Naive thymus-derived CD4-positive, alpha-beta T cell (primary cell): ENCODE measurements around the gene ZNF32. TPM values are rescaled to one million over a fixed set of nuclear protein-coding genes. Genes with fewer than 3 reads are reported as not detected.
"Not testable (repeated sequence)": the region's sequence is repeated elsewhere in the genome, so short reads cannot be mapped to it uniquely, and the experiment has no call there.

Experiments used
- ATAC-seq: fragments of 150-1000 bp; cut with Tn5 transposase; 2 replicates; pipeline ENCODE4 v1.10.0; 2021; ENCODE audit warnings: mild to moderate bottlenecking, moderate library complexity
- CTCF ChIA-PET: fragments of 350-600 bp; sonication (Branson Sonifier 250); formaldehyde crosslinking; loops from one replicate; lab custom pipeline; 2021; ENCODE audit warnings: antibody characterized with exemption; lab: Charles Lee
- POLR2A ChIA-PET: fragments of 350-600 bp; sonication (Branson Sonifier 250); formaldehyde crosslinking; loops from one replicate; lab custom pipeline; 2021; ENCODE audit warnings: antibody characterized with exemption, inconsistent platforms; lab: Charles Lee
- DNase-seq, 9 donors: peaks; one replicate each; pipeline versions ENCODE4 v3.0.0 to v3.0.0-alpha.2; 2020 to 2022; ENCODE audit warnings: mixed read lengths in 1 of 9
- H3K27ac ChIP-seq: one replicate; pipeline ENCODE4 v1.7.0; 2013; ENCODE audit warnings: mild to moderate bottlenecking, low read depth, low read length, moderate library complexity
- H3K27me3 ChIP-seq, 2 donors: one replicate each; pipeline ENCODE4 v1.7.0; 2013; ENCODE audit warnings: low read length in 2 of 2, mild to moderate bottlenecking in 2 of 2, moderate library complexity in 2 of 2; ENCODE audit not compliant: control insufficient read depth in 2 of 2, insufficient read depth in 2 of 2
- H3K36me3 ChIP-seq, 3 experiments: 1 replicate in 2 of 3; 2 replicates in 1 of 3; pipeline ENCODE4 v1.7.0; 2013; ENCODE audit warnings: low read length in 3 of 3, mild to moderate bottlenecking in 3 of 3, moderate library complexity in 1 of 3; ENCODE audit not compliant: insufficient read depth in 3 of 3, control insufficient read depth in 2 of 3
- H3K4me1 ChIP-seq, 2 donors: one replicate each; pipeline ENCODE4 v1.7.0; 2013; ENCODE audit warnings: low read length in 2 of 2, mild to moderate bottlenecking in 2 of 2, moderate library complexity in 1 of 2; ENCODE audit not compliant: control insufficient read depth in 2 of 2, insufficient read depth in 2 of 2
- H3K4me3 ChIP-seq: 2 replicates; pipeline ENCODE4 v1.7.0; 2013; ENCODE audit warnings: mild to moderate bottlenecking, low read length
- H3K9me3 ChIP-seq, 3 experiments: 1 replicate in 2 of 3; 2 replicates in 1 of 3; pipeline ENCODE4 v1.7.0; 2013; ENCODE audit warnings: low read length in 3 of 3; ENCODE audit not compliant: control insufficient read depth in 2 of 3
- H3K27ac Mint-ChIP-seq, 9 donors: one replicate each; pipeline ENCODE4 v1.8.0; 2020 to 2022; ENCODE audit warnings: mixed read lengths in 9 of 9, mild to moderate bottlenecking in 8 of 9, moderate library complexity in 5 of 9, inconsistent platforms in 2 of 9
- H3K27me3 Mint-ChIP-seq, 5 donors: one replicate each; pipeline ENCODE4 v1.8.0; 2021 to 2022; ENCODE audit warnings: mixed read lengths in 5 of 5, mild to moderate bottlenecking in 1 of 5
- H3K36me3 Mint-ChIP-seq, 5 donors: one replicate each; pipeline ENCODE4 v1.8.0; 2020 to 2022; ENCODE audit warnings: mixed read lengths in 5 of 5, mild to moderate bottlenecking in 3 of 5, inconsistent platforms in 1 of 5
- H3K4me1 Mint-ChIP-seq, 7 donors: one replicate each; pipeline ENCODE4 v1.8.0; 2020 to 2022; ENCODE audit warnings: mixed read lengths in 7 of 7, mild to moderate bottlenecking in 3 of 7, inconsistent platforms in 1 of 7
- H3K4me3 Mint-ChIP-seq, 10 donors: one replicate each; pipeline ENCODE4 v1.8.0; 2020 to 2022; ENCODE audit warnings: mild to moderate bottlenecking in 10 of 10, mixed read lengths in 10 of 10, moderate library complexity in 6 of 10, inconsistent platforms in 2 of 10
- H3K9me3 Mint-ChIP-seq, 11 donors: one replicate each; pipeline ENCODE4 v1.8.0; 2020 to 2022; ENCODE audit warnings: mixed read lengths in 11 of 11, mild to moderate bottlenecking in 4 of 11, inconsistent platforms in 1 of 11, moderate library complexity in 1 of 11
- intact Hi-C, 2 donors: fragments of 100-400 bp; cut with micrococcal nuclease; formaldehyde crosslinking; loops; one replicate each; pipeline ENCODE4 v1.15.1; 2023
- polyA plus RNA-seq, 2 donors: library from polyadenylated mRNA; unstranded; fragments of 300-500 nt; fragmentation: Illumina TruSeq; gene quantifications; one replicate each; pipeline ENCODE4 v1.2.3, GENCODE V29; 2021
- total RNA-seq, 6 experiments: library from RNA in 5 of 6; stranded (reverse) in 5 of 6; gene quantifications; 1 replicate in 5 of 6; 2 replicates in 1 of 6; pipeline ENCODE4 v1.2.3 and lab custom pipeline; 2021 to 2026

Gene ZNF32
- total and polyA plus RNA-seq, 7 experiments from 2014 or later = 19.3 to 98.8 (median 44.4) TPM

GRCh38 chr10:43635816-43636215 lies 12.9 kb downstream of the ZNF32 start:
- peaks cover 0 to 12% (median 0%) of the 10 kb centered on the region in 3 experiments for H3K9me3 ChIP-seq
- CTCF ChIA-PET, POLR2A ChIA-PET, H3K36me3 ChIP-seq, H3K4me1 ChIP-seq, DNase-seq, H3K27ac ChIP-seq, intact Hi-C loops, H3K27me3 ChIP-seq, H3K4me1 Mint-ChIP-seq, H3K4me3 Mint-ChIP-seq, ATAC-seq, H3K4me3 ChIP-seq, H3K27me3 Mint-ChIP-seq: not testable (repeated sequence)
- Mint-ChIP-seq H3K27ac (peak overlapping the region in 1 of 9 donors; percentile 12), H3K9me3 (peaks cover 8 to 76% (median 35%) of the 10 kb centered on the region in 11 donors), H3K36me3 (peaks cover 0 to 30% (median 6%) of the 10 kb centered on the region in 5 donors)

DNA sequence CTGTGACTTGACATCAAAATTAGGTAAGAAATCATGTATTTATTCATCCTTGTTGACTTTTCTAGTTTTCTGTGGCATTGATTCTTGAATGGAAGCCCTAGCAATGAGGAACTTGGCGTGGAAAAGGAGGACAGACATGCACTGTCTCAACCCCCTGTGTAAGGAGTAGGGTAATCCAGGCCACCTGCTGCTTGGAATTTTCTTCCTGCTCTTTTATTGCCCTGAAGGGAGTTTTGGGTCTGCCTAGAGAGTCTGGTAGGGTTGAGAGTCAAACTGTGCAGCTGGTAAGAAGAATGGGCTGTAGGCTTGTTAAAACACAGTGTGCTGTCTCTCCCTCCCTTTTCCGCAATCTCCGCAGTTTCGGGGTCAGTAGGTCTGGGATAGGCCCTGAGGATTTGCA lies 19.7 kb downstream of the ZNF32 start:
- DNase-seq (no peak), ATAC-seq (no peak)
- Mint-ChIP-seq H3K9me3 (peaks cover 2 to 26% (median 8%) of the 10 kb centered on the region in 11 donors), H3K36me3 (peaks cover 0 to 10% (median 3%) of the 10 kb centered on the region in 5 donors), H3K27me3 (no peaks in the 10 kb centered on the region), H3K4me1 (peaks cover 0 to 2% (median 0%) of the 10 kb centered on the region in 7 donors), H3K27ac (no peak overlapping the region), H3K4me3 (no peak overlapping the region)
- Histone ChIP-seq H3K27me3 (no peaks in the 10 kb centered on the region), H3K9me3 (no peaks in the 10 kb centered on the region), H3K27ac (no peak overlapping the region), H3K36me3 (no peaks in the 10 kb centered on the region), H3K4me1 (no peaks in the 10 kb centered on the region), H3K4me3 (no peak overlapping the region)
- POLR2A ChIA-PET = no interaction called here
- CTCF ChIA-PET = no interaction called here
- intact Hi-C loops = no loop called here

- no peak overlapping the region for H3K4me3 Mint-ChIP-seq
- H3K4me1 ChIP-seq = no peaks in the 10 kb centered on the region
- no peak overlapping the region for H3K27ac Mint-ChIP-seq
- no peak overlapping the region for H3K27ac ChIP-seq
- peaks cover 0 to 8% (median 6%) of the 10 kb centered on the region in 5 donors for H3K36me3 Mint-ChIP-seq
- H3K27me3 ChIP-seq = no peaks in the 10 kb centered on the region
- no peaks in the 10 kb centered on the region for H3K27me3 Mint-ChIP-seq
- intact Hi-C loops = no loop called here
- CTCF ChIA-PET = no interaction called here
- no peaks in the 10 kb centered on the region for H3K9me3 ChIP-seq
- no peak for DNase-seq
- no peak for ATAC-seq
- POLR2A ChIA-PET = no interaction called here
- H3K4me3 ChIP-seq = no peak overlapping the region
- H3K9me3 Mint-ChIP-seq = peaks cover 0 to 30% (median 6%) of the 10 kb centered on the region in 11 donors
- H3K36me3 ChIP-seq = no peaks in the 10 kb centered on the region
- peaks cover 0 to 12% (median 8%) of the 10 kb centered on the region in 7 donors for H3K4me1 Mint-ChIP-seq
These were observed 20.7 kb downstream of the ZNF32 start for GRCh38 chr10:43627942-43628341.

DNA sequence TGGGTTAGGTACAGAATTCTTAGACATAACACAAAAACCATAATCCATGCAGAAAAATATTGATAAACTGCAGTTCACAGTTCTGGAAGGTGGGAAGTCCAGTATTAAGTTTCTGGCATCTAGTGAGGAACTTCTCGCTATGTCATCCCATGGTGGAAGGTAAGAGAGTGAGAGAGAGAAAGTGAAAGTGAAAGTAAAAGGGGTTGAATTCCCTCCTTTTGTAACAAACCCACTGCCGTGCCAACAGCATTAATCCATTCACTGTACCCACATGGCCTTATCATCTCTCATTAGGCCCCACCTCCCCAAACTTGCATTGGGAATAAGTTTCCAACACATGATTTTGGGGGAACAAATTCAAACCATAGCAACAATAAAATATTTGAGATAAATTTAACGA lies 25.3 kb downstream of the ZNF32 start:
- H3K4me1 Mint-ChIP-seq = peaks cover 0 to 28% (median 18%) of the 10 kb centered on the region in 7 donors
- DNase-seq = peak in 5 of 9 donors; percentile 21 to 45 (median 34)
- peaks cover 0 to 12% (median 0%) of the 10 kb centered on the region in 3 experiments for H3K9me3 ChIP-seq
- intact Hi-C loops = loop anchor here in 1 of 2 donors (1.0 kb wide), 1 partner anchor 17 kb away; the partner anchor contains the start of gene ZNF485
- no peaks in the 10 kb centered on the region for H3K36me3 ChIP-seq
- H3K27ac ChIP-seq = peak overlapping the region; percentile 34
- H3K9me3 Mint-ChIP-seq = peaks cover 0 to 48% (median 17%) of the 10 kb centered on the region in 11 donors
- H3K27me3 ChIP-seq = no peaks in the 10 kb centered on the region
- peaks cover 0 to 18% (median 16%) of the 10 kb centered on the region in 5 donors for H3K36me3 Mint-ChIP-seq
- peak overlapping the region; percentile 36 for H3K4me3 ChIP-seq
- peak; percentile 40 for ATAC-seq
- H3K4me3 Mint-ChIP-seq = peak overlapping the region; percentile 67 to 95 (median 79)
- POLR2A ChIA-PET = interaction anchor here (1.2 kb wide), 1 partner anchor 25 kb away, joined by 3 read pairs; the partner anchor contains the start of gene ZNF32
- H3K27me3 Mint-ChIP-seq = no peaks in the 10 kb centered on the region
- H3K27ac Mint-ChIP-seq = peak overlapping the region; percentile 45 to 91 (median 81)
- CTCF ChIA-PET = interaction anchor here (1.4 kb wide), 1 partner anchor 66 kb away, joined by 3 read pairs; no protein-coding TSS in a partner anchor
- no peaks in the 10 kb centered on the region for H3K4me1 ChIP-seq

GRCh38 chr10:43622038-43622437 lies 26.6 kb downstream of the ZNF32 start:
- no peaks in the 10 kb centered on the region for H3K27me3 ChIP-seq
- POLR2A ChIA-PET = interaction anchor here (1.2 kb wide), 2 partner anchors 16 to 27 kb away, joined by 3 to 4 read pairs; partner anchors contain the start of genes ZNF32 and ZNF485
- H3K4me3 ChIP-seq = no peak overlapping the region
- peak overlapping the region in 2 of 9 donors; percentile 9 to 87 for H3K27ac Mint-ChIP-seq
- intact Hi-C loops = no loop called here
- H3K4me1 Mint-ChIP-seq = peaks cover 0 to 28% (median 18%) of the 10 kb centered on the region in 7 donors
- H3K27me3 Mint-ChIP-seq = no peaks in the 10 kb centered on the region
- no peak overlapping the region for H3K27ac ChIP-seq
- peak overlapping the region in 8 of 10 donors; percentile 16 to 95 (median 78) for H3K4me3 Mint-ChIP-seq
- H3K36me3 Mint-ChIP-seq = peaks cover 0 to 22% (median 19%) of the 10 kb centered on the region in 5 donors
- H3K9me3 ChIP-seq = peaks cover 0 to 14% (median under 1%) of the 10 kb centered on the region in 3 experiments
- H3K9me3 Mint-ChIP-seq = peaks cover 0 to 59% (median 23%) of the 10 kb centered on the region in 11 donors
- H3K36me3 ChIP-seq = no peaks in the 10 kb centered on the region
- CTCF ChIA-PET = interaction anchor here (0.6 kb wide), 1 partner anchor 51 kb away, joined by 4 read pairs; no protein-coding TSS in a partner anchor
- H3K4me1 ChIP-seq = no peaks in the 10 kb centered on the region
- ATAC-seq (no peak), DNase-seq (no peak)

- Mint-ChIP-seq H3K27me3 (no peaks in the 10 kb centered on the region), H3K4me3 (no peak overlapping the region), H3K27ac (no peak overlapping the region), H3K36me3 (peaks cover 14 to 47% (median 44%) of the 10 kb centered on the region in 5 donors), H3K4me1 (peaks cover 0 to 28% (median 18%) of the 10 kb centered on the region in 7 donors), H3K9me3 (peaks cover 4 to 86% (median 43%) of the 10 kb centered on the region in 11 donors)
- peaks cover 6 to 26% (median 6%) of the 10 kb centered on the region in 3 experiments for H3K9me3 ChIP-seq
- intact Hi-C loops = no loop called here
- no peak for DNase-seq
- H3K36me3 ChIP-seq = peaks cover 0 to 20% (median 4%) of the 10 kb centered on the region in 3 experiments
- H3K4me1 ChIP-seq = no peaks in the 10 kb centered on the region
- no peak overlapping the region for H3K27ac ChIP-seq
- POLR2A ChIA-PET = no interaction called here
- H3K4me3 ChIP-seq = no peak overlapping the region
- no peak for ATAC-seq
- H3K27me3 ChIP-seq = no peaks in the 10 kb centered on the region
- CTCF ChIA-PET = no interaction called here
These were observed 29.3 kb downstream of the ZNF32 start for GRCh38 chr10:43619368-43619767.
